SK-N-SH treated with all-trans-retinoic acid at 6 μM for 48 hours (cell line): ENCODE data around the gene CSK.

Source experiments
- ARNTL ChIP-seq: fragments of 450-650 bp; formaldehyde crosslinking; IDR thresholded peaks from 2 replicates; pipeline ENCODE4 v1.5.0; 2020; ENCODE audit warnings: low read depth, mild to moderate bottlenecking, moderate library complexity, borderline replicate concordance
- PATZ1 ChIP-seq: fragments of 250-450 bp; sonication (Bioruptor Pico); IDR thresholded peaks from 2 replicates; pipeline ENCODE4 v1.8.0; 2020; ENCODE audit warnings: mild to moderate bottlenecking, moderate library complexity, borderline replicate concordance
- POU6F1 ChIP-seq: fragments of 250-450 bp; sonication (Bioruptor Pico); IDR thresholded peaks from 2 replicates; pipeline ENCODE4 v1.8.0; 2021; ENCODE audit warnings: low read depth, mild to moderate bottlenecking, moderate library complexity, borderline replicate concordance
- TCF4 ChIP-seq: fragments of 250-450 bp; sonication (Bioruptor Pico); IDR thresholded peaks from 2 replicates; pipeline ENCODE4 v1.8.0; 2021; ENCODE audit warnings: mild to moderate bottlenecking, moderate library complexity, borderline replicate concordance

DNA sequence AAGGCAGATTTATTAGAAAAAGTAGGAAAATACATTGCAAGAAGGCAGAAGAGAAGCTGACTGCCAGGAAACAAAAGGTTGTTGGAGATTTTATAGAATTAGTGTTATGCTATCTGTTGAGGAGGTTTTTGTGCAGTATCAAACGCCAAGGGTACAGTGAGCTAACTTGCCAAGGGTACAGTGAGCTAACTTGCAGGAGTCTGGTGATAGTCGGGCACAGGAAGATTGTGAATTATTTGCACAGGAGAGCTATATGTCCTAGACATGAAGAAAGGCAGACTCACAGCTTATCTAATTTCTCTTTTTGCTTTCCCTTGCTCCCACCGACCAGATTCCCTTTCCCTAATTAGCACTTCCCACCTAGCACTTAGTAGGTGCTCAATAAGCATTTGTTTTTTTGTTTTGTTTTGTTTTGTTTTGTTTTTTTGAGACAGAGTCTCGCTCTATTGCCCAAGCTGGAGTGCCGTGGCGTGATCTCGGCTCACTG lies 2.7 kb upstream of the CSK start:
- TF ChIP-seq ARNTL (CRISPR knock-in tag), result no peak
- TF ChIP-seq PATZ1 (CRISPR knock-in tag), result no peak
- TF ChIP-seq POU6F1 (CRISPR knock-in tag), result no peak
- TF ChIP-seq TCF4, result no peak
